Measurements from ENCODE around the gene GNB1. TPM values are rescaled to one million over a fixed set of nuclear protein-coding genes. Genes with fewer than 3 reads are reported as not detected.

The GNB1 gene
- total RNA-seq, 1 donor from 2014 or later = 170 TPM

- H3K27ac ChIP-seq = no peak overlapping the region
- no peaks in the 10 kb centered on the region for H3K4me1 ChIP-seq
- no peaks in the 10 kb centered on the region for H3K27me3 ChIP-seq
- TF ChIP-seq, protein P1, sequence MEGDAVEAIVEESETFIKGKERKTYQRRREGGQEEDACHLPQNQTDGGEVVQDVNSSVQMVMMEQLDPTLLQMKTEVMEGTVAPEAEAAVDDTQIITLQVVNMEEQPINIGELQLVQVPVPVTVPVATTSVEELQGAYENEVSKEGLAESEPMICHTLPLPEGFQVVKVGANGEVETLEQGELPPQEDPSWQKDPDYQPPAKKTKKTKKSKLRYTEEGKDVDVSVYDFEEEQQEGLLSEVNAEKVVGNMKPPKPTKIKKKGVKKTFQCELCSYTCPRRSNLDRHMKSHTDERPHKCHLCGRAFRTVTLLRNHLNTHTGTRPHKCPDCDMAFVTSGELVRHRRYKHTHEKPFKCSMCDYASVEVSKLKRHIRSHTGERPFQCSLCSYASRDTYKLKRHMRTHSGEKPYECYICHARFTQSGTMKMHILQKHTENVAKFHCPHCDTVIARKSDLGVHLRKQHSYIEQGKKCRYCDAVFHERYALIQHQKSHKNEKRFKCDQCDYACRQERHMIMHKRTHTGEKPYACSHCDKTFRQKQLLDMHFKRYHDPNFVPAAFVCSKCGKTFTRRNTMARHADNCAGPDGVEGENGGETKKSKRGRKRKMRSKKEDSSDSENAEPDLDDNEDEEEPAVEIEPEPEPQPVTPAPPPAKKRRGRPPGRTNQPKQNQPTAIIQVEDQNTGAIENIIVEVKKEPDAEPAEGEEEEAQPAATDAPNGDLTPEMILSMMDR (IDR thresholded peaks at IDR 0.05) = no peak
- no peaks in the 10 kb centered on the region for H3K9me3 ChIP-seq
- no peak overlapping the region for H3K4me3 ChIP-seq
- DNase-seq (ENCODE audit: low spot score in 2 of 2) = no peak
- peaks cover 76 to 89% of the 10 kb centered on the region in 2 donors for H3K36me3 ChIP-seq
- intact Hi-C loops (cut with DNase I) = no loop called here
Observed at GRCh38 chr1:1794999-1795398, 95.9 kb downstream of the GNB1 start.

- DNase-seq (ENCODE audit: low spot score in 2 of 2) = no peak
- peak overlapping the region in 1 of 2 donors; percentile 7 for H3K27ac ChIP-seq
- intact Hi-C loops (cut with DNase I) = no loop called here
- H3K4me3 ChIP-seq = no peak overlapping the region
- no peaks in the 10 kb centered on the region for H3K9me3 ChIP-seq
- H3K36me3 ChIP-seq = peaks cover 87 to 94% of the 10 kb centered on the region in 2 donors
- H3K4me1 ChIP-seq = no peaks in the 10 kb centered on the region
- TF ChIP-seq, protein P1 (IDR thresholded peaks at IDR 0.05) = no peak
- H3K27me3 ChIP-seq = no peaks in the 10 kb centered on the region
Observed at GRCh38 chr1:1793481-1794244, 97.2 kb downstream of the GNB1 start.

GRCh38 chr1:1788646-1789431, 102.0 kb downstream of the GNB1 start:
- Histone ChIP-seq H3K9me3 (no peaks in the 10 kb centered on the region), H3K27me3 (no peaks in the 10 kb centered on the region), H3K4me3 (no peak overlapping the region), H3K4me1 (peaks cover 0 to 4% of the 10 kb centered on the region in 2 donors), H3K36me3 (peaks cover 85 to 92% of the 10 kb centered on the region in 2 donors), H3K27ac (peak overlapping the region in 1 of 2 donors; percentile 55)
- intact Hi-C loops (cut with DNase I) = no loop called here
- TF ChIP-seq, protein P1 (IDR thresholded peaks at IDR 0.05) = peak in 1 of 3 experiments; percentile 7
- DNase-seq (ENCODE audit: low spot score in 2 of 2) = no peak

- TF ChIP-seq, protein P1 (IDR thresholded peaks at IDR 0.05) = no peak
- Histone ChIP-seq H3K27ac (peak overlapping the region in 1 of 2 donors; percentile 55), H3K36me3 (peaks cover 81 to 85% of the 10 kb centered on the region in 2 donors), H3K4me3 (no peak overlapping the region), H3K27me3 (no peaks in the 10 kb centered on the region), H3K4me1 (peaks cover 4 to 9% of the 10 kb centered on the region in 2 donors), H3K9me3 (no peaks in the 10 kb centered on the region)
- intact Hi-C loops (cut with DNase I) = no loop called here
- no peak for DNase-seq (ENCODE audit: low spot score in 2 of 2)
Observed at GRCh38 chr1:1788136-1788535, 102.8 kb downstream of the GNB1 start.

DNA sequence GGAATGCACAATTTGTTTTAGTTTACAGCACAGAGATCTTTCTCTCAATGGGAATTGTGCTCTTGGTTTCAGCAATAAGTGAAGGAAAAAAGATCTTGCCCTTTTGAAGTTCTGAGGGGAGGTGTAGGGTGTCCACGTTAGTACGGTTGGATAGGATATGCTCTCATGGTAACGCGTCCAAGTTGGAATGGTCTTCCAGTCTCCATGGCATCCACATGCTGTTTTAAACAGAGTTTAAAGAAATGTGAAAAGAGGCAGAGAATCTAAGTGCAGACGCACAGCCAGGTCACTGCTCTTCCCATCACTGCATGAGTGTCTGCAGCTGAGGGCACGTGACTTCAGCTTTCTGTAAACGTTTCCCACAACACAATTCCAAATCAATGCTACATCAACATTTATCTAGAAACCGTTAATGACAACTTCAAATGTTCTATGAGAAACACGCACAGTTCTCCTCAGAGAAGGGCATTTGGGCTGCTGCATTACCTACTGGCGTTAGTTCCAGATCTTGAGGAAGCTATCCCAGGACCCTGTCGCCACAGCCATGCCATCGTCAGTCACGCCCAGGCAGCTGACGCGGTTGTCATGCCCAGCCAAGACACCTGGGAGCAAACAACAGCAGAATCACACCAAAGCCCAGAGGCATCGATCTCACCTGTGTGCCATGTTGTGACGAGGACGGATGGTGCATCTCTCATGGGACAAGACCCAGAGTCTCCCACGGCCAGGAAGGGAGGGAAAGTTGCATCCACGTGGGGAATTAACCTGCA, 103.9 kb downstream of the GNB1 start:
- Histone ChIP-seq H3K4me1 (peaks cover 9 to 19% of the 10 kb centered on the region in 2 donors), H3K27ac (no peak overlapping the region), H3K9me3 (no peaks in the 10 kb centered on the region), H3K36me3 (peaks cover 71 to 75% of the 10 kb centered on the region in 2 donors), H3K27me3 (no peaks in the 10 kb centered on the region), H3K4me3 (no peak overlapping the region)
- intact Hi-C loops (cut with DNase I) = no loop called here
- no peak for DNase-seq (ENCODE audit: low spot score in 2 of 2)
- TF ChIP-seq, protein P1 (IDR thresholded peaks at IDR 0.05) = no peak

Measured in ascending aorta (tissue), 2 donors.